ENCODE measurements around the gene LYSMD4. TPM values are rescaled to one million over a fixed set of nuclear protein-coding genes. Genes with fewer than 3 reads are reported as not detected.
"Not testable (repeated sequence)": the region's sequence is repeated elsewhere in the genome, so short reads cannot be mapped to it uniquely, and the experiment has no call there.

The LYSMD4 gene
- total RNA-seq, 1 experiment from 2014 or later = 14.9 TPM

GRCh38 chr15:99733268-99734039, at the start of gene LYSMD4 (continued):
- TF ChIP-seq ZNF317 (CRISPR knock-in tag; IDR thresholded peaks at IDR 0.05; ENCODE audit: borderline replicate concordance, low read depth) (no peak), ETV6 (CRISPR knock-in tag; IDR thresholded peaks at IDR 0.05) (no peak), ZBTB43 (CRISPR knock-in tag; IDR thresholded peaks at IDR 0.05) (no peak), TCF7 (CRISPR knock-in tag; IDR thresholded peaks at IDR 0.05; ENCODE audit: low read depth) (no peak)

GRCh38 chr15:99782029-99782428, 48.8 kb upstream of the LYSMD4 start:
- not testable (repeated sequence) for H3K36me3 Mint-ChIP-seq
- ATAC-seq = peak; percentile 28; the same call in 1 of the 2 replicates

GRCh38 chr15:99777144-99777543, 43.9 kb upstream of the LYSMD4 start:
- H3K4me3 Mint-ChIP-seq = no peak overlapping the region
- CTCF ChIA-PET = no interaction called here
- POLR2A ChIA-PET = no interaction called here

More at GRCh38 chr15:99782029-99782428, 48.8 kb upstream of the LYSMD4 start:
- H3K27ac Mint-ChIP-seq; CTCF ChIA-PET; DNase-seq (ENCODE audit: low spot score); H3K4me1 Mint-ChIP-seq; POLR2A ChIA-PET; H3K27me3 Mint-ChIP-seq (ENCODE audit: low read depth); H3K9me3 Mint-ChIP-seq; H3K4me3 Mint-ChIP-seq: not testable (repeated sequence)

More at GRCh38 chr15:99777144-99777543, 43.9 kb upstream of the LYSMD4 start:
- ATAC-seq (no peak), DNase-seq (ENCODE audit: low spot score) (no peak)
- Mint-ChIP-seq H3K27me3 (ENCODE audit: low read depth) (no peaks in the 10 kb centered on the region), H3K27ac (no peak overlapping the region), H3K36me3 (no peaks in the 10 kb centered on the region), H3K4me1 (no peaks in the 10 kb centered on the region), H3K9me3 (peaks cover 5% of the 10 kb centered on the region; the same call in 1 of the 2 replicates)
- TF ChIP-seq FOXJ3 (CRISPR knock-in tag; IDR thresholded peaks at IDR 0.05; ENCODE audit: borderline replicate concordance) = no peak
- no peak for TF ChIP-seq PREB (CRISPR knock-in tag; IDR thresholded peaks at IDR 0.05; ENCODE audit: borderline replicate concordance)
- no peak for TF ChIP-seq NFE2L1 (CRISPR knock-in tag; IDR thresholded peaks at IDR 0.05)
- TF ChIP-seq TEAD1 (CRISPR knock-in tag; IDR thresholded peaks at IDR 0.05) = no peak
- no peak for TF ChIP-seq AR (CRISPR knock-in tag; IDR thresholded peaks at IDR 0.05)
- TF ChIP-seq GABPB1 (CRISPR knock-in tag; IDR thresholded peaks at IDR 0.05) = no peak
- no peak for TF ChIP-seq ZNF396 (CRISPR knock-in tag; IDR thresholded peaks at IDR 0.05; ENCODE audit: borderline replicate concordance)
- TF ChIP-seq JAZF1 (CRISPR knock-in tag; IDR thresholded peaks at IDR 0.05) = no peak
- no peak for TF ChIP-seq ZNF219 (CRISPR knock-in tag; IDR thresholded peaks at IDR 0.05; ENCODE audit: borderline replicate concordance)
- TF ChIP-seq NFATC4 (CRISPR knock-in tag; IDR thresholded peaks at IDR 0.05) = no peak
- TF ChIP-seq ATF3 (CRISPR knock-in tag; conservative IDR thresholded peaks at IDR 0.05) = no peak
- no peak for TF ChIP-seq RORB (CRISPR knock-in tag; IDR thresholded peaks at IDR 0.05)
- no peak for TF ChIP-seq ARID4B (CRISPR knock-in tag; IDR thresholded peaks at IDR 0.05; ENCODE audit: borderline replicate concordance)
- TF ChIP-seq FOXP4 (CRISPR knock-in tag; IDR thresholded peaks at IDR 0.05) = no peak
- TF ChIP-seq NFYB (CRISPR knock-in tag; conservative IDR thresholded peaks at IDR 0.05; ENCODE audit: low read depth) = no peak
- no peak for TF ChIP-seq TP53 (CRISPR knock-in tag; IDR thresholded peaks at IDR 0.05)
